ENCODE results near the gene ADGRL3.
A peak's percentile ranks its signal among the peaks of the same experiment; 100 is the strongest.
"Not testable (repeated sequence)": the region's sequence is repeated elsewhere in the genome, so short reads cannot be mapped to it uniquely, and the experiment has no call there.

ADGRL3 gene

DNA sequence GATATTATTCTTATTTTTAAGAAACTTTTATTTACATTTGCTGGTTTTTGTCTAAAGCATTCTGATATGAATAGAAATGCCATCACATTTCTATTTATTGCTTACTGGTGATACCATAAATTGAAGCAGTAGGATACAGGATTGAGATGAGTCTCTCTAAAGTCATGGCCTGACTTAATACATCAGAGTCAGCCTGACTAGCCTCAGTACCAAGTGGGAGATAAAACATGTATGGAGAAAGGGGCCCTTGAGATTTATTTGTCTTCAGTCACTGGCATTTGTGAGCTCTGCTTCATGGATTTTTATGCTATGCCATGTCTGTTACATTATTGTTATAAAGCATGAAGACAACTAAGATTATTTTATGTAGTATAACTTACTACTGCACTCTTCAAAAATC, 465.5 kb downstream of the ADGRL3 start:
- DNase-seq: no peak

GRCh38 chr4:61666244-61666643, 466.1 kb downstream of the ADGRL3 start:
- DNase-seq: peak; percentile 23

DNA sequence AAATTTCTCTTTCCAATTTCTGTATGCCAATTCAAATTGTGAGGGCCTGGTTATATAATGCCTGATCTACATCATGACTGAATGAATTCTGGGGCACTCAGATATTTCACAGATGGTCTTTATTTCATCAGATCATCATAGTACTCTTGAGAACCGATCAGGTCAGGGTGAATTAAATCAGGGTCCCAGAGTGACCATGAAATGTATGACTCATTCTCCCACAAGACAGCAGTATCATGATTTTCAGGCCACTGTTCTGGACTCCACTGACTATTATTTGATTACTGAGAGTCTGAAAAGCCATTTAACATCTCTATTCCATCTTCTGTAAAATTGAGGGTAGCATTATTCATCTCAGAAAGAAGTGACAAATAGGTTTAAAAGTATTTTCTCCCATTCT, 471.5 kb downstream of the ADGRL3 start:
- no peak for DNase-seq

GRCh38 chr4:61675464-61675863, 475.3 kb downstream of the ADGRL3 start:
- DNase-seq: no peak

DNA sequence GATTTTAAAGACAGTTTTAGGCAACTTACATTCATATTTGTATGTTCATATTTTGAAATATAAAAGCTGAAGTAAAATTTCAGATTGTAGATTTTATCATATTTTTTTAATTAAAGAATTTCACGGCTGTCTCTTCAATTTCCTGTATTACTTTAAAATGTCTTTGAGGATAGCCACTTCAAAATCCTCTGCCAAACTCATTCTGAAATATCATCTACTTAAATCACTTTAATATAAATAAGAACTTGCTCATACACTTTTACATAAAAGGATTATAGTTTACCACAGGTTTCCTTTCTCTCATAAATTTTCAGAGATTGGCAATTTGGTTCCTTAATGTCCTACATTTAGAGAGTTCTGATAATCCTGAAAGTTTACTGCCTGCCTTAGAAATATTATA, 478.2 kb downstream of the ADGRL3 start:
- no peak for DNase-seq

DNA sequence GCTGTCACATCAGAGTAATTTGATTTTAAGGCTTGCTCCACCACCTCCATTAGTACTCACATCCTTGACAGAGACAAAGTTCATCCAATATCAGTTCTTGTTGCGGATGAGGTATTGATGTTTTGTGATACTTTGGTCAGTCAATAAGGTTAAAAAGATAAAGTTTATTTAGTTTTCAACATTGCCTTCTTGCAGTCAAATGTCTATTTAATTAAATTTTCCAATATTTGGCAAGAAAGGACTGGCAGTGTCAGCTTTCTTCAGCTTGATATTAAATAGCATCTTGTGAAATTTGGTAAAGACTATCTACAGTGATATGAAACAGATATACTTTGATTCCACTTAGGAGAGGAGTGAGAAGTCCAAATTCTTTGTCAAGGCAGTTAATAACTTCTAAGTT, 493.4 kb downstream of the ADGRL3 start:
- DNase-seq: no peak

DNA sequence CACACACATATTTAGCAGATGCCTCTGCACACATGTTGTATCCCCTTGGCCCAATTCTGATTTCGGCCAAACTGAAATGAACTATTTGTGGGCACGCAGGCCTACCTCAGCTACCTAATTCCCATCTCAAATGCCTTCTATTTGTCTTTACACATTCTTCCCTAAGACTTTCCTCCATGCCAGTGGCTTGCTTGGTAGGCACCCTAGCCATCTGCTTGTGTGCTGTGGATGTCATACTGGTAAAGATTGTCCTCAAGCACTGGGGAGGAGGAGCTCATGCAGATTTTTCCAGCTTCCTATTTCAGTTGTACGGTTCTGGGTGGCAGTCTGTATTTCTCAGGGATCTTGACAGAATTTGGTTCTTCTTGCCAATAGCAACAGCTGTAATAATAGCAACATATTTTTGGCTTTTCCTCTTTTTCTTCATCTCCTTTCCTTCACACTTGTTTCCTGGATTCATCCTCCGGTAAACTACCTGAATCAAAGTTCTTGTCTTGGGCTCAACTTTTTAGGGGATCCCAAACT, 514.3 kb downstream of the ADGRL3 start:
- DNase-seq: no peak

DNA sequence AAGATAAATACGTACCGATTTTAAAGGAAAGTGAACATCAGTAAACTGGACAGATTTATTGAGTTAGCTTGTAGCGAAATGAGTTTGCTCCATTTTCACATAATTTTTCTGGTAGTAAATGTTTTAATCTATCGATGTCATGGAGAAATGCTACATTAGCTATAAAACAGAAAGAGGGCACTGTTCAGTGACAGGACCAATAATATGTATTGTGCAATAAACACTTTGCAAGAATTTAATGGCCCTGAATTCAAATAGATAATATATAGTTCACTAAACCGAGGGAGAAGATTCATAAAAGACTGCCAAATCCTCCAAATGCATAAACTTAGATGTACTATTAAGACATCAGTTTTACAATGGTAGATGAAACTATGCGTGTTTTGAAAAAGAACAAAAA, 516.3 kb downstream of the ADGRL3 start:
- no peak for DNase-seq

DNA sequence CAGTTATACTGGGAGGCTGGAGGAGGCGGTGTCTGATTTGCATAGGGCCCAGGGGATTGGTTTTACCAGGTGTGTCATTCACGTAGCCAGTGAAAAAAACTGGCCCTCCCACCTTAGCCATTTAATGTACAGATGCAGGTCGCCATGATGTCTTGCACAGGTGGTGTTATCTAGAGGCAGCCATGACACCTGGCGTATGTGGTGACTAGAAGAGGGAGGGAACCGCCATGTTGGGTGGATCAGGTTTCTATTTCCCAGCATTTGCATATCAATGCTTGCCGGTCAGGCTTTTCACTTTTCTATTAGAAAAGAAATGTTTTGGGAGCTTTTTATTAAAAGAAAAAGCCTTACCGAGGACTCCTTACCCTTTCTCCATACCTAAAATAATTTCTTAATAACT, 523.4 kb downstream of the ADGRL3 start:
- no peak for DNase-seq

GRCh38 chr4:61727286-61727685, 527.2 kb downstream of the ADGRL3 start:
- no peak for DNase-seq

DNA sequence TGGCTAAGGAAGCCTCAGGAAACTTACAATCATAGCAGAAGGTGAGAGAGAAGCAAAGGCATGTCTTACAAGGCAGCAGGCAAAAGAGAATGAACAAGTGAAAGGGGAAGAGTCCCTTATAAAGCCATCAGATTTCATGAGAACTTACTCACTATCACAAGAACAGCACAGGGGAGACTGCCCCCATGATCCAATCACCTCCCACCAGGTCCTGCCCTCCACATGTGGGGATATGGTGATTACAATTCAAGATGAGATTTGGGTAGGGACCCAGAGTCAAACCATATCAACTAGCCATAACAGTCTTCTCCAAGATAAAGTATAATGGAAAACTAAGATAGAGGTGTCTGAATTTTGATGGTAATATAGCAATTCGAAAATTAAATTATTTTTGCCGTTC, 534.3 kb downstream of the ADGRL3 start:
- DNase-seq: no peak

DNA sequence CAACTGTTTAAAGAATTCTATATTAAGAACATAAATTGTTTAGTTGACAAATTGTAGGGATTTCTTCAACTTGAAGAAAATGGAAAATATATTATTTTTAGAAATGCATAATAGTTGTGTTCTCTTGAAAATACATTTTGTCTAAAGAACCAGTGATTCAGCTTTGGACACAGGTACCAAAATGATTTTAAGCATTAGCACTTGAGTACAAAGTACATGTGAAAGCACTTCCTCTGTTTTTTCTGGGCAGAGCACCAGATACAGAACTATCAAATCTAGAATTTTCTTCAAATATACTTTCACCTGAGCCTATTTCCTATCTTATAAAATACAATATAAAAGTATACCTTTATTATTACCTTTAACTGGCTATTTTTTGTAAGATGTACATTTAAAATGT, 539.8 kb downstream of the ADGRL3 start:
- no peak for DNase-seq

- DNase-seq: no peak
These were observed 540.8 kb downstream of the ADGRL3 start for GRCh38 chr4:61740886-61741285.

DNA sequence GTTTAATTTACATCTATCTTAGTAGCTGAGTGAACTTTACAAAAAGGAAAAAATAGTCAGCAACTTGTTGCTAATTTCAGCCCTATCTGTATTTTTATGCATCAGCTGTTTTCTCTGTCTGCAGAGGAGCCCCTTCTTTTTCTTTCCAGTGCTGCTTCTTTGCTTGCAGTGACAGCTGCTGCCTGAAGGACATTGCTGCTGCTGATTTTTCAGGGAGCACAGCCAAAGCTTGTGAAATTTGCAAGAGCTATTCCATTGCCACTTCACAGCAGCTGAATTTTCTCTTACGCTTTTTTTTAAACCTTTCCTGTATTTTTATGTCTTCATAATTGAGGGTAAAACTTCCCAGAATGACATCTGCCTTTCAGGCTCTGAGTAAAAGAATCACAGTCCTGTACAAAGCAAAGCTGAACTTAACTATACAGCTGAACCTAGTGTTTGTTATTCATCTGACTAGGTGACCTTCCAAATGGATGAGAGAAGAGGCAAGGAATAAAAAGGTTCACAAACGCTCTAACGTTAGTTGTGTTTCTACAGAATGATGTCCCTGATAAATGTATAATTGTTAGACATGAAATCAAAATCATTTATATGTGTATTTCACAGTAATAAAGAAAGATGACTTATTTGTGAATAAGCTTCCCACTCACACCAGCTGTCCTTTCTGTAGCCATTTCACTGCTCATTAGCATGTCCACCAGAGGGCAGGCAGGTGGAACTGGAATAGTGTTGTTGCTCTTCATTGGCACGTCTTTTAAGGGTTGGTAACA, 541.4 kb downstream of the ADGRL3 start:
- DNase-seq: no peak

DNA sequence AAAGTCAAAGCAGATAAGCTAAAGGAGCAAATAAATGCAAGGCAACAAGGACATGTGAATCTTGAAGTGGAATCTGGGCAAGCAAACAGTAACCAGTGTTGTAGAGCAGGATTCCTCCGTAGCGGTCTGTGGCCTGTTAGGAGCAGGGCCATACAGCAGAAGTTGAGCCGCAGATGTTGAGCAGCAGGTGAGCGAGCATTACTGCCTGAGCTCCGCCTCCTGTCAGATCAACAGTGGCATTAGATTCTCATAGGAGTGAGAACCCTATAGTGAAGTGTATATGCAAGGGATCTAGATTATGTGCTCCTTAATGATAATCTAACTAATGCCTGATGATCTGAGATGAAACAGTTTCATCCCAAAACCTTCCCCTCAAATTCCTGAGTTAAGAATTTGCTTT, 550.7 kb downstream of the ADGRL3 start:
- DNase-seq: no peak

DNA sequence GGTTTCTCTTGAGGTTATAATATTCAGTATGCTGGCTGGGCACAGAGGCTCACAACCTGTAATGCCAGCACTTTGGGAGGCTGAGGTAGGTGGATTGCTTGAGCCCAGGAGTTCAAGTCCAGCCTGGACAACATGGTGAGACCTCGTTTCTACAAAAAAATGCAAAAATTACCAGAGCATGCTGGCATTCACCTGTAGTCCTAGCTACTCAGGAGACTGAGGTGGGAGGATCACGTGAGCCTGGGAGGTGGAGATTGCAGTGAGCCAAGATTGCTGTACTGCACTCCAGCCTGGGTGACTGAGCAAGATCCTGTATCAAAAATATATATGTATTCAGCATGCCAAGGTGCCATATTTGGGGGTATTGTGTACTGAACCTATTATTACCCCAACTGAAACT, 552.5 kb downstream of the ADGRL3 start:
- DNase-seq: no peak

DNA sequence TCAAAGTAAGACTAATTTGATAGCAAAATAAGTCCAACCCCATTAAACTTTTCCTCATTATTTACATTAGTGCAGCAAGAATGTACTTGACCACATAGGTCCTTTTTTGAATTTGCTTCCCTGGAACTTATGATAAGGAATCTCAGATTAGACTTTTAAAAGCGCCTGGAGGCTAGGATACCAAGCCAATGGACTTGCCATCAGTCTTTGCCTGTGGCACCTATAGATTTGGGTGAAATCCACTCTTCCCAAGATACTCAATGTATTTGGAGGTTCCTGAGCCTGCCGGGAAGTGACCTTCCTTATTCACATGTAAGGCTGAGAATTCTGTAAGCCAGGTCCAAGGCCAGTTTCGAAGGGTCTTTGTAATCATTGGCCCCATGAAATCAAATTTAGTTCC, 553.6 kb downstream of the ADGRL3 start:
- DNase-seq: no peak

DNA sequence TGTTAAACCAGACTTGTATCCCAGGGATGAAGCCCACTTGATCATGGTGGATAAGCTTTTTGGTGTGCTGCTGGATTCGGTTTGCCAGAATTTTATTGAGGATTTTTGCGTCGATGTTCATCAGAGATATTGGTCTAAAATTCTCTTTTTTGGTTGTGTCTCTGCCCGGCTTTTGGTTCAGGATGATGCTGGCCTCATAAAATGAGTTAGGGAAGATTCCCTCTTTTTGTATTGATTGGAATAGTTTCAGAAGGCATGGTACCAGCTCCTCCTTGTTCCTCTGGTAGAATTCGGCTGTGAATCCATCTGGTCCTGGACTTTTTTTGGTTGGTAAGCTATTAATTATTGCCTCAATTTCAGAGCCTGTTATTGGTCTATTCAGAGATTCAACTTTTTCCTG, 556.8 kb downstream of the ADGRL3 start:
- DNase-seq: not testable (repeated sequence)

DNA sequence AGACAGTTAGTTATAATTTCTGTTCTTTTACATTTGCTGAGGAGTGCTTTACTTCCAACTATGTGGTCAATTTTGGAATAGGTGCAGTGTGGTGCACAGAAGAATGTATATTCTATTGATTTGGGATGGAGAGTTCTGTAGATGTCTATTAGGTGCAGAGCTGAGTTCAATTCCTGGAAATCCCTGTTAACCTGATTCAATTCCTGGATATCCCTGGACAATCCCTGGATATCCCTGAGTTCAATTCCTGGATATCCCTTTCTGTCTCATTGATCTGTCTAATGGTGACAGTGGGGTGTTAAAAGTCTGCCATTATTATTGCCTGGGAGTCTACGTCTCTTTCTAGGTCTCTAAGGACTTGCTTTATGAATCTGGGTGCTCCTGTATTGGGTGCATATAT, 557.9 kb downstream of the ADGRL3 start:
- DNase-seq: not testable (repeated sequence)

GRCh38 chr4:61758596-61758995, 558.5 kb downstream of the ADGRL3 start:
- DNase-seq: not testable (repeated sequence)

DNA sequence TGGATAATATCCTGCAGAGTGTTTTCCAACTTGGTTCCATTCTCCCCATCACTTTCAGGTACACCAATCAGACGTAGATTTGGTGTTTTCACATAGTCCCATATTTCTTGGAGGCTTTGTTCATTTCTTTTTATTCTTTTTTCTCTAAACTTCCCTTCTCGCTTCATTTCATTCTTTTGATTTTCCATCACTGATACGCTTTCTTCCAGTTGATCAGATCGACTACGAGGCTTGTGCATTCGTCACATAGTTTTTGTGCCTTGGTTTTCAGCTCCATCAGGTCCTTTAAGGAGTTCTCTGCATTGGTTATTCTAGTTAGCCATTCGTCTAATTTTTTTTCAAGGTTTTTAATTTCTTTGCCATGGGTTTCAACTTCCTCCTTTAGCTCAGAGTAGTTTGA, 559.1 kb downstream of the ADGRL3 start:
- not testable (repeated sequence) for DNase-seq

DNA sequence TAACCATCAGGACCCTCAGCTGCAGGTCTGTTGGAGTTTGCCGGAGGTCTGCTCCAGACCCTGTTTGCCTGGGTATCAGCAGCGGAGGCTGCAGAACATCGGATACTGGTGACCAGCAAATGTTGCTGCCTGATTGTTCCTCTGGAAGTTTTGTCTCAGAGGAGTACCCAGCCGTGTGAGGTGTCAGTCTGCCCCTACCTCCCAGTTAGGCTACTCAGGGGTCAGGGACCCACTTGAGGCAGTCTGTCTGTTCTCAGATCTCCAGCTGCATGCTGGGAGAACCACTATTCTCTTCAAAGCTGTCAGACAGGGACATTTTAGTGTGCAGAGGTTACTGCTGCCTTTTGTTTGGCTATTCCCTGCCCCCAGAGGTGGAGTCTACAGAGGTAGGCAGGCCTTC, 559.8 kb downstream of the ADGRL3 start:
- not testable (repeated sequence) for DNase-seq

GRCh38 chr4:61760820-61761219, 560.7 kb downstream of the ADGRL3 start:
- DNase-seq: no peak

DNA sequence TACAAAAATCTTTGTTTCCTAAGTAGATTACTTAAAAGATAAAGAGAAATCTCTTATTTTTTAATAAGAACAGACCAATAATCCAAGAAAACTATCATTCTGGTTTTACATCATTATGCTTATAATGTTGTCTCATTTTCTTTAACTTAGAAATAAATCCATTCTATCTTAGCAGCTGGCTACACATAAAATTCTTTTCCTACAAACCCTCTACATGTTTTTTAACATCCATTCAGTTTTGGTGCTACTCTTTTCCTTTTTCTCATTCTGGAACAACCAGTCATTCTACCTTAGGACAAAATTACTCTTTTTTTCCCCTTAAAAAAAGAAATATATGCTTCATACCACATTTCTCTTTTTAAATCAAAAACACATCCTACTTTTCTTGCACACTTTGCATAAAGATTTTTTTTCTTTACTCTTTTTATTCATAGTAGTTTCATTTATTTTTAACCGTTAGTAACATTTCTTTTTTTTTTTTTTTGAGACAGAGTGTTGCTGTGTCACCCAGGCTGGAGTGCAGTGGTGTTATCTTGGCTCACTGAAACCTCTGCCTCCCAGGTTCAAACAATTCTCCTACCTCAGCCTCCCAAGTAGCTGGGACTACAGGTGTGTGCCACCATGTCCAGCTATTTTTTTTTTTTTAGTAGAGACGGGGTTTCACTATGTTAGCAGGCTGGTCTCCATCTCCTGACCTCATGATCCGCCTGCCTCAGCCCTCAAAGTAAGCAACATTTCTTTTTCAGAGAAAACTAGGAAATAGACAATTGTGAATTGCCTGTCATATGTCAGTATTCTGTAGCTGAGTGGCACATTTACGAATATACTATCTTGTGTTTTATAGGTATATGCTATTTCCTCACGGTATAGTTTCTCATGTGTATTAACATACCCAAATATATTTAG, 562.8 kb downstream of the ADGRL3 start:
- DNase-seq: no peak
